GM18873 (cell line): ENCODE measurements around the gene ATXN7L1.

Experiments used
- ATAC-seq: cut with Tn5 transposase; IDR thresholded peaks from one replicate; pipeline ENCODE4 v1.9.1; 2021; ENCODE audit warnings: mild to moderate bottlenecking, moderate library complexity, moderate number of reproducible peaks; ENCODE audit not compliant: unreplicated experiment, low FRiP score

The ATXN7L1 gene

GRCh38 chr7:105876091-105876963 lies at the start of gene ATXN7L1:
TSS of gene ATXN7L1 (minus strand) at chr7:105876599. CDS start at chr7:105876558, 41 bp downstream.
- ATAC-seq, result no peak

GRCh38 chr7:105926131-105926530 lies 49.7 kb upstream of the ATXN7L1 start:
- ATAC-seq, result no peak

- ATAC-seq, result no peak
Observed at GRCh38 chr7:105924945-105925344, 48.5 kb upstream of the ATXN7L1 start.

- no peak for ATAC-seq
Observed at GRCh38 chr7:105920766-105921165, 44.4 kb upstream of the ATXN7L1 start.

- no peak for ATAC-seq
Observed at GRCh38 chr7:105917659-105918058, 41.3 kb upstream of the ATXN7L1 start.

- ATAC-seq, result no peak
Observed at GRCh38 chr7:105916603-105917002, 40.2 kb upstream of the ATXN7L1 start.

- ATAC-seq, result no peak
Observed at GRCh38 chr7:105913947-105914346, 37.5 kb upstream of the ATXN7L1 start.

- ATAC-seq, result no peak
Observed at GRCh38 chr7:105911961-105912575, 35.7 kb upstream of the ATXN7L1 start.

GRCh38 chr7:105910172-105910571 lies 33.8 kb upstream of the ATXN7L1 start:
- no peak for ATAC-seq

- no peak for ATAC-seq
Observed at GRCh38 chr7:105909742-105910141, 33.3 kb upstream of the ATXN7L1 start.

- no peak for ATAC-seq
Observed at GRCh38 chr7:105907129-105907846, 30.9 kb upstream of the ATXN7L1 start.

GRCh38 chr7:105906695-105907094 lies 30.3 kb upstream of the ATXN7L1 start:
- ATAC-seq, result no peak

GRCh38 chr7:105905910-105906568 lies 29.6 kb upstream of the ATXN7L1 start:
- ATAC-seq, result no peak

GRCh38 chr7:105905209-105905909 lies 29.0 kb upstream of the ATXN7L1 start:
- ATAC-seq, result no peak

GRCh38 chr7:105904064-105904463 lies 27.7 kb upstream of the ATXN7L1 start:
- ATAC-seq, result no peak

GRCh38 chr7:105902325-105902911 lies 26.0 kb upstream of the ATXN7L1 start:
- no peak for ATAC-seq

GRCh38 chr7:105897999-105898398 lies 21.6 kb upstream of the ATXN7L1 start:
- ATAC-seq, result no peak

GRCh38 chr7:105896407-105896911 lies 20.1 kb upstream of the ATXN7L1 start:
- ATAC-seq, result no peak

GRCh38 chr7:105894131-105894530 lies 17.7 kb upstream of the ATXN7L1 start:
- ATAC-seq, result no peak
